HL-60 (cell line): ENCODE data around the gene SSBP1.

Experiments
- GABPA ChIP-seq: IDR thresholded peaks from 2 replicates; pipeline ENCODE4 v1.6.1; 2012; ENCODE audit warnings: low read depth
- POLR2AphosphoS5 ChIP-seq: IDR thresholded peaks from 2 replicates; pipeline ENCODE4 v1.6.1; 2012; ENCODE audit warnings: low read depth
- TF ChIP-seq, protein P1 (sequence below): IDR thresholded peaks from one replicate; pipeline ENCODE4 v1.5.1; 2011; ENCODE audit warnings: low read length, control low read depth, inconsistent platforms; ENCODE audit not compliant: insufficient read depth

DNA sequence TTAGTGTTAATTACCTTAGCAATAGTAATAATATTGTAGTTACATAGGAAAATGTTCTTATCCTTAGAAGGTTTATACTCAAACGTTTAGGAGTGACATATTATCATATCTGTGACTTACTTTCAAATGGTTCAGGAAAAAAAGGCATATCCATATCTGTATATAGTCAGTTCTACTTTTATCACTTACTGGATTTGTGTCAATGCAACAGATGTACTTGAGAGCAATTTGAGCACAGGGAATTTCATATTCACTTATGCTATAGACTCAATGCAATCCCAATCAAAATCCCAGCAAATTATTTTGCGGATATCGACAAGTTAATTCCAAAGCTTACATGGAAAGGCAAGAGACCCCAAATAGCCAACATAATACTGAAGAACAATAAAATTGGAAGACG lies 46.2 kb upstream of the SSBP1 start:
- no peak for TF ChIP-seq GABPA
- TF ChIP-seq POLR2AphosphoS5: no peak
- TF ChIP-seq, protein P1, sequence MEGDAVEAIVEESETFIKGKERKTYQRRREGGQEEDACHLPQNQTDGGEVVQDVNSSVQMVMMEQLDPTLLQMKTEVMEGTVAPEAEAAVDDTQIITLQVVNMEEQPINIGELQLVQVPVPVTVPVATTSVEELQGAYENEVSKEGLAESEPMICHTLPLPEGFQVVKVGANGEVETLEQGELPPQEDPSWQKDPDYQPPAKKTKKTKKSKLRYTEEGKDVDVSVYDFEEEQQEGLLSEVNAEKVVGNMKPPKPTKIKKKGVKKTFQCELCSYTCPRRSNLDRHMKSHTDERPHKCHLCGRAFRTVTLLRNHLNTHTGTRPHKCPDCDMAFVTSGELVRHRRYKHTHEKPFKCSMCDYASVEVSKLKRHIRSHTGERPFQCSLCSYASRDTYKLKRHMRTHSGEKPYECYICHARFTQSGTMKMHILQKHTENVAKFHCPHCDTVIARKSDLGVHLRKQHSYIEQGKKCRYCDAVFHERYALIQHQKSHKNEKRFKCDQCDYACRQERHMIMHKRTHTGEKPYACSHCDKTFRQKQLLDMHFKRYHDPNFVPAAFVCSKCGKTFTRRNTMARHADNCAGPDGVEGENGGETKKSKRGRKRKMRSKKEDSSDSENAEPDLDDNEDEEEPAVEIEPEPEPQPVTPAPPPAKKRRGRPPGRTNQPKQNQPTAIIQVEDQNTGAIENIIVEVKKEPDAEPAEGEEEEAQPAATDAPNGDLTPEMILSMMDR: no peak
